Spleen (tissue), 11 donors: Measurements from ENCODE around the gene SMPD2. TPM values are rescaled to one million over a fixed set of nuclear protein-coding genes. Genes with fewer than 3 reads are reported as not detected.
"Not testable (repeated sequence)": the region's sequence is repeated elsewhere in the genome, so short reads cannot be mapped to it uniquely, and the experiment has no call there.

Source experiments
- DNase-seq: peaks from one replicate; pipeline ENCODE4 v3.0.0-alpha.2; 2020
- H3K27ac ChIP-seq, 8 donors: fragments of 200-600 bp; sonication (generic) in 7 of 8; 1 replicate in 4 of 8; 2 replicates in 4 of 8; pipeline versions ENCODE4 v1.5.0 to v1.8.0; 2016 to 2021; ENCODE audit warnings: inconsistent platforms in 4 of 8, mild to moderate bottlenecking in 4 of 8, moderate library complexity in 1 of 8
- H3K27me3 ChIP-seq, 7 donors: fragments of 200-600 bp; sonication (generic) in 6 of 7; replicated peaks in 1 of 7; 1 replicate in 4 of 7; 2 replicates in 3 of 7; pipeline versions ENCODE4 v1.5.0 to v1.8.0; 2016 to 2021; ENCODE audit warnings: inconsistent platforms in 3 of 7, mild to moderate bottlenecking in 1 of 7
- H3K36me3 ChIP-seq, 6 donors: fragments of 200-600 bp; sonication (generic) in 5 of 6; 1 replicate in 4 of 6; 2 replicates in 2 of 6; pipeline versions ENCODE4 v1.5.0 to v1.8.0; 2016 to 2021; ENCODE audit warnings: inconsistent platforms in 2 of 6
- H3K4me1 ChIP-seq, 6 donors: fragments of 200-600 bp; sonication (generic) in 5 of 6; 1 replicate in 3 of 6; 2 replicates in 3 of 6; pipeline versions ENCODE4 v1.5.0 to v1.8.0; 2016 to 2021; ENCODE audit warnings: inconsistent platforms in 3 of 6
- H3K4me3 ChIP-seq, 8 donors: fragments of 200-600 bp; sonication (generic) in 7 of 8; 1 replicate in 4 of 8; 2 replicates in 4 of 8; pipeline versions ENCODE4 v1.5.0 to v1.8.0; 2016 to 2021; ENCODE audit warnings: inconsistent platforms in 4 of 8, mild to moderate bottlenecking in 4 of 8, moderate library complexity in 2 of 8
- H3K9me3 ChIP-seq, 8 donors: fragments of 200-600 bp; sonication (generic) in 7 of 8; 1 replicate in 4 of 8; 2 replicates in 4 of 8; pipeline versions ENCODE4 v1.5.0 to v1.8.0; 2016 to 2021; ENCODE audit warnings: inconsistent platforms in 4 of 8
- CTCF ChIP-seq, 11 experiments: fragments of 200-600 bp in 7 of 11; fragments of 450-650 bp in 4 of 11; sonication (generic) in 4 of 11; IDR thresholded peaks in 8 of 11; conservative IDR thresholded peaks in 3 of 11; 1 replicate in 7 of 11; 2 replicates in 4 of 11; pipeline versions ENCODE4 v1.4.0 to v1.8.0; 2016 to 2021; ENCODE audit warnings: antibody characterized with exemption in 11 of 11, inconsistent platforms in 4 of 11, mild to moderate bottlenecking in 1 of 11
- POLR2A ChIP-seq, 3 donors: fragments of 450-650 bp; IDR thresholded peaks; one replicate each; pipeline ENCODE4 v1.5.1; 2017; ENCODE audit warnings: antibody characterized with exemption in 3 of 3, mild to moderate bottlenecking in 1 of 3
- POLR2AphosphoS5 ChIP-seq, 3 donors: sonication (generic); formaldehyde crosslinking; IDR thresholded peaks; one replicate each; pipeline ENCODE4 v1.5.1; 2017; ENCODE audit warnings: antibody characterized with exemption in 3 of 3
- WGBS, 5 donors: extraction: QIAGEN DNeasy Blood & Tissue Kit in 3 of 5; methylation state at CpG; one replicate each; pipeline versions ENCODE4 v1.1.5 to v1.1.7; 2013 to 2018; 5-methylcytosine and 5-hydroxymethylcytosine counted together
- intact Hi-C: fragments of 100-400 bp; cut with DNase I; formaldehyde crosslinking; loops from one replicate; pipeline ENCODE4 v1.15.0; 2023; ENCODE audit warnings: low total_unique reads
- polyA plus RNA-seq, 3 donors: library from polyadenylated mRNA; stranded (reverse); fragments of 200-250 nt; gene quantifications; one replicate each; pipeline ENCODE4 v1.2.1, GENCODE V29; 2013
- total RNA-seq, 7 donors: library from RNA; depleted of rRNA in 3 of 7; stranded (reverse); fragments of >200 nt in 3 of 7; fragmentation: NEBNext Ultra II Directional in 4 of 7; extraction: Animal tissue kit (Norgen Biotek cat#: 25700) in 4 of 7; gene quantifications; one replicate each; pipeline versions ENCODE4 v1.1.0 to v1.2.1, GENCODE V29; 2016 to 2021
- donor health status: healthy with polysubstance abuse.
- donor health status: DM: no; HTN: no; CAD: no; lungs with moderate emphysema.
- donor health status: DM: no; HTN: no; CAD: no.
- donor health status: Bipolar disorder and iron deficiency.
- donor health status: healthy.
- donor health status: DM: no; HTN: no; CAD: no.
- donor health status: DM: yes; HTN: yes; CAD: no.

Gene SMPD2
- total and polyA plus RNA-seq, 10 donors = 11.4 to 21.4 (median 18.9) TPM

- 78 to 91% (median 82%) methylated on average over 3 of the region's 3 CpGs for WGBS, 5 donors
- TF ChIP-seq CTCF (IDR thresholded peaks at IDR 0.05 in 8 of 11, conservative IDR thresholded peaks at IDR 0.05 in 3 of 11) = no peak
- no peak for TF ChIP-seq POLR2AphosphoS5 (IDR thresholded peaks at IDR 0.05)
- no peak for TF ChIP-seq POLR2A (IDR thresholded peaks at IDR 0.05)
- intact Hi-C loops = no loop called here
- H3K4me3 ChIP-seq = no peak overlapping the region
- no peaks in the 10 kb centered on the region for H3K27me3 ChIP-seq
- H3K4me1 ChIP-seq = peaks cover 0 to 63% (median 43%) of the 10 kb centered on the region in 6 donors
- H3K9me3 ChIP-seq = peaks cover 0 to 7% (median 2%) of the 10 kb centered on the region in 8 donors
- peaks cover 0 to 47% (median 29%) of the 10 kb centered on the region in 6 donors for H3K36me3 ChIP-seq
- peak overlapping the region in 6 of 8 donors; percentile 37 to 100 (median 94) for H3K27ac ChIP-seq
- no peak for DNase-seq
Observed at GRCh38 chr6:109460161-109460829, 19.8 kb downstream of the SMPD2 start.

GRCh38 chr6:109461205-109461604, 20.7 kb downstream of the SMPD2 start:
- Histone ChIP-seq H3K4me1 (peaks cover 0 to 66% (median 37%) of the 10 kb centered on the region in 6 donors), H3K36me3 (peaks cover 2 to 56% (median 38%) of the 10 kb centered on the region in 6 donors), H3K27ac (peak overlapping the region in 2 of 8 donors; percentile 97 to 100)
- DNase-seq, intact Hi-C loops, H3K9me3 ChIP-seq, H3K27me3 ChIP-seq, H3K4me3 ChIP-seq: not testable (repeated sequence)
- WGBS, 5 donors = 96 to 100% (median 98%) methylated on average over 1 of the region's 1 CpG

- no peak overlapping the region for H3K4me3 ChIP-seq
- no peaks in the 10 kb centered on the region for H3K27me3 ChIP-seq
- H3K27ac ChIP-seq = no peak overlapping the region
- H3K4me1 ChIP-seq = peaks cover 0 to 61% (median 30%) of the 10 kb centered on the region in 6 donors
- TF ChIP-seq POLR2AphosphoS5 (IDR thresholded peaks at IDR 0.05) = no peak
- TF ChIP-seq CTCF (IDR thresholded peaks at IDR 0.05 in 8 of 11, conservative IDR thresholded peaks at IDR 0.05 in 3 of 11) = no peak
- TF ChIP-seq POLR2A (IDR thresholded peaks at IDR 0.05) = no peak
- peaks cover 2 to 63% (median 46%) of the 10 kb centered on the region in 6 donors for H3K36me3 ChIP-seq
- intact Hi-C loops = no loop called here
- 80 to 97% (median 91%) methylated on average over 1 of the region's 1 CpG for WGBS, 5 donors
- peaks cover 0 to 7% (median 2%) of the 10 kb centered on the region in 8 donors for H3K9me3 ChIP-seq
- no peak for DNase-seq
Observed at GRCh38 chr6:109461733-109462526, 21.4 kb downstream of the SMPD2 start.

- no peaks in the 10 kb centered on the region for H3K27me3 ChIP-seq
- peaks cover 0 to 43% (median under 1%) of the 10 kb centered on the region in 6 donors for H3K4me1 ChIP-seq
- TF ChIP-seq POLR2A (IDR thresholded peaks at IDR 0.05) = no peak
- TF ChIP-seq POLR2AphosphoS5 (IDR thresholded peaks at IDR 0.05) = no peak
- no peak for TF ChIP-seq CTCF (IDR thresholded peaks at IDR 0.05 in 8 of 11, conservative IDR thresholded peaks at IDR 0.05 in 3 of 11)
- intact Hi-C loops = no loop called here
- DNase-seq = no peak
- WGBS, 5 donors = 89 to 95% (median 91%) methylated on average over 6 to 7 of the region's 7 CpGs
- H3K4me3 ChIP-seq = no peak overlapping the region
- peaks cover 0 to 7% (median 2%) of the 10 kb centered on the region in 8 donors for H3K9me3 ChIP-seq
- H3K36me3 ChIP-seq = peaks cover 2 to 100% (median 68%) of the 10 kb centered on the region in 6 donors
- H3K27ac ChIP-seq = no peak overlapping the region
Observed at GRCh38 chr6:109465772-109466171, 25.2 kb downstream of the SMPD2 start.
